Mucosa of rectum (tissue), 2 donors: ENCODE data around the gene BABAM2.

Experiments
- H3K27ac ChIP-seq, 2 donors: one replicate each; pipeline ENCODE4 v1.7.0; 2013; ENCODE audit warnings: inconsistent platforms in 2 of 2, low read depth in 2 of 2, low read length in 2 of 2
- H3K27me3 ChIP-seq, 2 donors: one replicate each; pipeline ENCODE4 v1.7.0; 2013; ENCODE audit warnings: low read length in 2 of 2; ENCODE audit not compliant: control insufficient read depth in 2 of 2, insufficient read depth in 2 of 2
- H3K36me3 ChIP-seq, 2 donors: one replicate each; pipeline ENCODE4 v1.7.0; 2013; ENCODE audit warnings: low read length in 2 of 2; ENCODE audit not compliant: control insufficient read depth in 2 of 2, insufficient read depth in 2 of 2
- H3K4me1 ChIP-seq, 2 donors: one replicate each; pipeline ENCODE4 v1.7.0; 2013; ENCODE audit warnings: low read length in 2 of 2, mild to moderate bottlenecking in 1 of 2; ENCODE audit not compliant: control insufficient read depth in 2 of 2, insufficient read depth in 2 of 2
- H3K4me3 ChIP-seq, 2 donors: one replicate each; pipeline ENCODE4 v1.7.0; 2013; ENCODE audit warnings: low read length in 2 of 2
- H3K9ac ChIP-seq, 2 donors: one replicate each; pipeline ENCODE4 v1.7.0; 2013; ENCODE audit warnings: low read length in 2 of 2, low read depth in 1 of 2, mild to moderate bottlenecking in 1 of 2
- H3K9me3 ChIP-seq, 2 donors: one replicate each; pipeline ENCODE4 v1.7.0; 2013; ENCODE audit warnings: low read length in 2 of 2; ENCODE audit not compliant: control insufficient read depth in 2 of 2
- donor health status: healthy.
- donor health status: Normal muscosa, but diverticular disease.

Gene BABAM2

GRCh38 chr2:28093308-28093707, 202.8 kb downstream of the BABAM2 start:
- Histone ChIP-seq H3K27ac (no peak overlapping the region), H3K36me3 (no peaks in the 10 kb centered on the region), H3K27me3 (no peaks in the 10 kb centered on the region), H3K9ac (no peak overlapping the region), H3K9me3 (no peaks in the 10 kb centered on the region), H3K4me3 (no peak overlapping the region), H3K4me1 (no peaks in the 10 kb centered on the region)

- Histone ChIP-seq H3K4me3 (no peak overlapping the region), H3K36me3 (no peaks in the 10 kb centered on the region), H3K27me3 (no peaks in the 10 kb centered on the region), H3K27ac (no peak overlapping the region), H3K9me3 (no peaks in the 10 kb centered on the region), H3K4me1 (no peaks in the 10 kb centered on the region), H3K9ac (no peak overlapping the region)
These were observed 203.2 kb downstream of the BABAM2 start for GRCh38 chr2:28093768-28094167.

GRCh38 chr2:28094739-28095138, 204.2 kb downstream of the BABAM2 start:
- no peaks in the 10 kb centered on the region for H3K9me3 ChIP-seq
- no peak overlapping the region for H3K27ac ChIP-seq
- H3K36me3 ChIP-seq, result no peaks in the 10 kb centered on the region
- H3K27me3 ChIP-seq, result no peaks in the 10 kb centered on the region
- H3K4me1 ChIP-seq, result no peaks in the 10 kb centered on the region
- H3K9ac ChIP-seq, result no peak overlapping the region
- H3K4me3 ChIP-seq, result no peak overlapping the region

- Histone ChIP-seq H3K4me3 (no peak overlapping the region), H3K36me3 (no peaks in the 10 kb centered on the region), H3K9ac (no peak overlapping the region), H3K27me3 (no peaks in the 10 kb centered on the region), H3K9me3 (no peaks in the 10 kb centered on the region), H3K27ac (no peak overlapping the region), H3K4me1 (no peaks in the 10 kb centered on the region)
These were observed 205.1 kb downstream of the BABAM2 start for GRCh38 chr2:28095622-28096021.

- Histone ChIP-seq H3K27me3 (no peaks in the 10 kb centered on the region), H3K9ac (no peak overlapping the region), H3K36me3 (no peaks in the 10 kb centered on the region), H3K4me1 (no peaks in the 10 kb centered on the region), H3K27ac (no peak overlapping the region), H3K9me3 (no peaks in the 10 kb centered on the region), H3K4me3 (no peak overlapping the region)
These were observed 205.9 kb downstream of the BABAM2 start for GRCh38 chr2:28096421-28096820.

GRCh38 chr2:28098501-28099225, 208.1 kb downstream of the BABAM2 start:
- Histone ChIP-seq H3K9me3 (no peaks in the 10 kb centered on the region), H3K4me3 (no peak overlapping the region), H3K4me1 (no peaks in the 10 kb centered on the region), H3K27me3 (no peaks in the 10 kb centered on the region), H3K36me3 (no peaks in the 10 kb centered on the region), H3K27ac (no peak overlapping the region), H3K9ac (no peak overlapping the region)

- Histone ChIP-seq H3K27me3 (no peaks in the 10 kb centered on the region), H3K4me1 (no peaks in the 10 kb centered on the region), H3K9ac (no peak overlapping the region), H3K9me3 (no peaks in the 10 kb centered on the region), H3K27ac (no peak overlapping the region), H3K4me3 (no peak overlapping the region), H3K36me3 (no peaks in the 10 kb centered on the region)
These were observed 210.6 kb downstream of the BABAM2 start for GRCh38 chr2:28101123-28101522.

GRCh38 chr2:28101892-28102291, 211.4 kb downstream of the BABAM2 start:
- Histone ChIP-seq H3K27ac (no peak overlapping the region), H3K9me3 (no peaks in the 10 kb centered on the region), H3K4me1 (no peaks in the 10 kb centered on the region), H3K27me3 (no peaks in the 10 kb centered on the region), H3K4me3 (no peak overlapping the region), H3K36me3 (no peaks in the 10 kb centered on the region), H3K9ac (no peak overlapping the region)

- Histone ChIP-seq H3K9ac (no peak overlapping the region), H3K27ac (peak overlapping the region in 1 of 2 donors; percentile 26), H3K4me1 (no peaks in the 10 kb centered on the region), H3K36me3 (no peaks in the 10 kb centered on the region), H3K27me3 (no peaks in the 10 kb centered on the region), H3K9me3 (no peaks in the 10 kb centered on the region), H3K4me3 (no peak overlapping the region)
These were observed 211.9 kb downstream of the BABAM2 start for GRCh38 chr2:28102455-28102874.

- Histone ChIP-seq H3K4me1 (no peaks in the 10 kb centered on the region), H3K9ac (no peak overlapping the region), H3K27me3 (no peaks in the 10 kb centered on the region), H3K36me3 (no peaks in the 10 kb centered on the region), H3K9me3 (no peaks in the 10 kb centered on the region), H3K4me3 (no peak overlapping the region), H3K27ac (no peak overlapping the region)
These were observed 213.1 kb downstream of the BABAM2 start for GRCh38 chr2:28103611-28104010.
